ENCODE data around the gene HOXC11.

Gene HOXC11

DNA sequence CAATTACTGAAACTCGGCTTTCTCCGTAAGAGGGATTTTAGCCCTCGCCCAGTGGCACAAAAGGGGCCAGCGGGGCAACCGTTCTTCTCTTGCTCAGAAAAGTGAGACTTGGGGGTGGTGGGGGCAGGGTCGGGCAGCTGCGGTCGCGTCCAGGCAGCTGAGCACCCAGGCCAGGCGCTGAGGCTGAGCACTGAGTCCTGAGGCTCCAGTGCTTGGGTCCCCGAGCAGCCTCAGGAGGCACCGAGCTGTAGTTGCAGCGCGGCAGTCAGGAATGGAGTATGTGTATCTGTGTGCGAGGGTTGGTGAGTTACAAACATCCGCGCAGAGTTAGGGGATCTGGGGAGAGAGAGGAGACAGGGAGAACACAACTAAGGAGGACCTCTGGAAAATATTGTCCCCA lies 51.2 kb downstream of the HOXC11 start:
- no peak for DNase-seq (ENCODE audit: low read depth)
- TF ChIP-seq MYC (IDR thresholded peaks at IDR 0.05; ENCODE audit: low read depth, low read length), result no peak
- no peak overlapping the region for H3K4me3 ChIP-seq (ENCODE audit: low read depth, low read length)

DNA sequence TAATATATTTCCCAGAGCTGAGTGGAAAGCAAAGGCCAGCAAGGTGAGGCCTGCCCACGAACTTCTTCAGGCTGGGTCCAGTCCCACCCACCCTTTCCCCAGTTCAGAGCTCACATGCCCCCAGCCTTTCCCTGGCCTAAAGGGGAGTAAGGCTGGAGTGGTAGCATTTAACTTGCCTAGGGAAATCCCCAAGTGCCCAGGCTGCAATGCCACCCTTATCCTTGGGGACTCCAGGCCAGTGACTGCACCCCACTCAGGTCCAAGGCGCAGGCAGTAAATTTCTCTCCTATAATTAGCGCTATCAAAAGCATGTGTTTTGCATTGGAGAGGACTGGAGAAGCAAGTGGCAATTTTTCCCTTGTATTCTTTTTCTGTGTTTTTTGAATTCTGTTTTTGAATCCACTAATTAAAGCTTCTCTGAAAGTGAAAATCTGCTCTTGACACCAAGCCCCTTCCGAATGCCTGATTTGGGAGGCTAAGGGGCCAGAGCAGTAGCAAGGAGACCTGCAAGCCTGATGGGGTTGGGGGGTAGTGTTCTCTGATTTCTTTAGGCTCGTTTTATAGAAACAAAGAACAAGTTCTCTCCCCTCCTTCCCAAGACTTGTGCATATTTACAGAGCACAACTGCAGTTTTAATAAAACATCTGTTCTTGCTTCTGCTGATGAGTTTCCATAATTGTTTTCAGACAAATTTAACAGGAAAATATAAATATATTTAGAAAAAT lies 51.8 kb downstream of the HOXC11 start:
- no peak for DNase-seq (ENCODE audit: low read depth)
- TF ChIP-seq POLR2A (IDR thresholded peaks at IDR 0.05; ENCODE audit: extremely low read depth, insufficient read length) (no peak), MYC (IDR thresholded peaks at IDR 0.05; ENCODE audit: low read depth, low read length) (no peak)
- TF ChIP-seq, protein P1, sequence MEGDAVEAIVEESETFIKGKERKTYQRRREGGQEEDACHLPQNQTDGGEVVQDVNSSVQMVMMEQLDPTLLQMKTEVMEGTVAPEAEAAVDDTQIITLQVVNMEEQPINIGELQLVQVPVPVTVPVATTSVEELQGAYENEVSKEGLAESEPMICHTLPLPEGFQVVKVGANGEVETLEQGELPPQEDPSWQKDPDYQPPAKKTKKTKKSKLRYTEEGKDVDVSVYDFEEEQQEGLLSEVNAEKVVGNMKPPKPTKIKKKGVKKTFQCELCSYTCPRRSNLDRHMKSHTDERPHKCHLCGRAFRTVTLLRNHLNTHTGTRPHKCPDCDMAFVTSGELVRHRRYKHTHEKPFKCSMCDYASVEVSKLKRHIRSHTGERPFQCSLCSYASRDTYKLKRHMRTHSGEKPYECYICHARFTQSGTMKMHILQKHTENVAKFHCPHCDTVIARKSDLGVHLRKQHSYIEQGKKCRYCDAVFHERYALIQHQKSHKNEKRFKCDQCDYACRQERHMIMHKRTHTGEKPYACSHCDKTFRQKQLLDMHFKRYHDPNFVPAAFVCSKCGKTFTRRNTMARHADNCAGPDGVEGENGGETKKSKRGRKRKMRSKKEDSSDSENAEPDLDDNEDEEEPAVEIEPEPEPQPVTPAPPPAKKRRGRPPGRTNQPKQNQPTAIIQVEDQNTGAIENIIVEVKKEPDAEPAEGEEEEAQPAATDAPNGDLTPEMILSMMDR (IDR thresholded peaks at IDR 0.05; ENCODE audit: low read depth, low read length), result no peak
- H3K4me3 ChIP-seq (ENCODE audit: low read depth, low read length), result no peak overlapping the region

DNA sequence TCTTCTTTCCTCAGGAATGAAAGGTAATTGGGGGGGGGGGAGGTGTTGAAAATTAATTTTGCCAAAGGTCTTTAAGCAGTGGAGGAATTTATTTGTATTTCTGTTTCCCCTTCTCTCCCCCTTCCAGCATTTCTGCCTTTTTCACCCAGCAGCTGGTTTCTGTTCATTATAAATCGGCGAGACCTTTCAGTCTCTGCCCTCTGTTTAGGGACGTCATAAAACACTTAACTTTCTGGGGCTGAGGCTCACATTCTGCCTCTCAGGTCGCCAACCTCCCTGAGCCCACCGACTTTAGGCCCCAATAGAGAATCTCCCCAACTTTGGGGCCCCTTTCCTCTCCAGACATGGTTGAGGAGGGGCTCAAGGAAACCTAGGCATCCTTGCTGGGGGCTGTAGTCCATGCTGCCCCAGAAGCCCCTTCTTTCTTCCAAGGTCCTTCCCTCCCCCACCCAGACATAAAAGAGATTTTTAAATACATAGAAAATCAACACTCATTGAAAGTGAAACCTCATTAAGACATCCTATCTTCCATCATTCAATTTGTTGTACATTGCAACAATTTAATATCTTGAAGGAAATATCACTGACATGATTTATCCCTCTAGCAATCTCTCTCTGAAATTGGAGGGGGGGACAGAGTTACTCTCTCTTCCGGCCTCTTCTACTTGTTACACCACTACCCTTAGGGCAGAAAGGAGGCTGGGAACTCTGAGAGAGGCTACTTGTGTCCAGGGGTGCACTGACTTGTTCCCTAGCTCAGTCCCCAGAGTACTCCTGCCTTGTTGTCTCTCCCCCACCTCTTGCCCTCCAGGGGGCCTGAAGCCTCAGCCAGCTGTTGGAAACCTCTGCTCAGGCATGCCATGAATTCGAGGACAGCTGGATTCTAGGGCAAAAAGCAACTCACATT lies 52.8 kb downstream of the HOXC11 start:
- TF ChIP-seq, protein P1 (IDR thresholded peaks at IDR 0.05; ENCODE audit: low read depth, low read length), result no peak
- TF ChIP-seq POLR2A (IDR thresholded peaks at IDR 0.05; ENCODE audit: extremely low read depth, insufficient read length) (no peak), MYC (IDR thresholded peaks at IDR 0.05; ENCODE audit: low read depth, low read length) (no peak)
- TF ChIP-seq, protein P2, sequence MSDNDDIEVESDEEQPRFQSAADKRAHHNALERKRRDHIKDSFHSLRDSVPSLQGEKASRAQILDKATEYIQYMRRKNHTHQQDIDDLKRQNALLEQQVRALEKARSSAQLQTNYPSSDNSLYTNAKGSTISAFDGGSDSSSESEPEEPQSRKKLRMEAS (IDR thresholded peaks at IDR 0.05; ENCODE audit: low read depth, low read length), result no peak
- no peak overlapping the region for H3K4me3 ChIP-seq (ENCODE audit: low read depth, low read length)
- peak; percentile 57 for DNase-seq (ENCODE audit: low read depth)

DNA sequence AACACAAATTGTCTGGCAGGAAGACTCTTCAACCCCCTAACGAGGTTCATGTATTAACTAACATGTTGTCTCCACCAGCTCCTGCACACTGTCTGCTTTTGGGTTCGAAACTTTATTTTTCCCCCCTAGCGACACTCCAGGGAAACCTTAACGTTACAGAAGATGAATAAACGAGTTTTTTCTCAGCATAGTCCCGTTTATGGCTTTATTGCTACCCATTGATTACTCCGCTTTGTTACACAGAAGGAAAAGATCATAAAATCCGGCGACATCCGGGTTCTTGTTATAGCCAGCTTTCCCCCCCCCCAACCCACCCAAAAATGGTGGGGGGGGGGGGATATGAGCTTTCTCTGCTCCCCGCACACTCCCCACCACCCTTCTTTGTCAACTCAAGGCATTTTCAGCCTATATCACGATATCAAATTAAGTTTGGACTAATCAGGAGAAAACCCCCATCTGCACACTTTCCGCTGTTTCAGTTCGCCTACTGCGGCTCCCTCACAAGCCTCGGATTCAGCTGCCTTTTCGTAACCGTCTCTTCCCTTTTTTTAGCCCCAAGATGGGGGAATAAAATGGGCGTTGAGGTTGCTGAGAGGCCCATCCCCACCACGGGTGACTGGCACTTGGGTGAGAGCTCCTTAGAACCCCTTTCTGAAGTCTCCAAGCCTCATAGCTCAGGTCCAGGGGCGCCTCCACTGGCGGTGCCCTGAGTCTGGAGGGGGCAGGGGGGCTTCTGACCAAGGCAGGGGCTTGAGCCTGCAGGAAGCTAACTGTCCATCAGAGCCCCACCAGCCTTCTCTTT lies 53.9 kb downstream of the HOXC11 start:
- peak; percentile 65 for DNase-seq (ENCODE audit: low read depth)
- peak overlapping the region; percentile 23 for H3K4me3 ChIP-seq (ENCODE audit: low read depth, low read length)
- TF ChIP-seq, protein P1 (IDR thresholded peaks at IDR 0.05; ENCODE audit: low read depth, low read length), result no peak
- TF ChIP-seq MYC (IDR thresholded peaks at IDR 0.05; ENCODE audit: low read depth, low read length) (no peak), POLR2A (IDR thresholded peaks at IDR 0.05; ENCODE audit: extremely low read depth, insufficient read length) (no peak)
- TF ChIP-seq, protein P2 (IDR thresholded peaks at IDR 0.05; ENCODE audit: low read depth, low read length), result no peak
